ENCODE data around the gene ZNF516. TPM values are rescaled to one million over a fixed set of nuclear protein-coding genes. Genes with fewer than 3 reads are reported as not detected.

Gene ZNF516
- total RNA-seq, 1 donor from 2014 or later, result 48.5 TPM

- no peak for DNase-seq (ENCODE audit: low spot score)
Measured at GRCh38 chr18:76422121-76422520, 72.9 kb downstream of the ZNF516 start.

GRCh38 chr18:76421685-76422078 is 73.4 kb downstream of the ZNF516 start:
- no peak for DNase-seq (ENCODE audit: low spot score)

- no peak for DNase-seq (ENCODE audit: low spot score)
Measured at GRCh38 chr18:76420898-76421684, 74.0 kb downstream of the ZNF516 start.

- DNase-seq (ENCODE audit: low spot score), result no peak
Measured at GRCh38 chr18:76419811-76420210, 75.2 kb downstream of the ZNF516 start.

GRCh38 chr18:76416911-76417310 is 78.1 kb downstream of the ZNF516 start:
- no peak for DNase-seq (ENCODE audit: low spot score)

GRCh38 chr18:76414936-76415621 is 80.0 kb downstream of the ZNF516 start:
- no peak for DNase-seq (ENCODE audit: low spot score)

GRCh38 chr18:76412818-76413565 is 82.0 kb downstream of the ZNF516 start:
- DNase-seq (ENCODE audit: low spot score), result no peak

GRCh38 chr18:76412010-76412817 is 82.8 kb downstream of the ZNF516 start:
- DNase-seq (ENCODE audit: low spot score), result no peak

GRCh38 chr18:76410660-76411417 is 84.2 kb downstream of the ZNF516 start:
- DNase-seq (ENCODE audit: low spot score), result no peak

GRCh38 chr18:76410033-76410432 is 85.0 kb downstream of the ZNF516 start:
- DNase-seq (ENCODE audit: low spot score), result no peak

- no peak for DNase-seq (ENCODE audit: low spot score)
Measured at GRCh38 chr18:76408480-76409067, 86.5 kb downstream of the ZNF516 start.

GRCh38 chr18:76407681-76408080 is 87.4 kb downstream of the ZNF516 start:
- no peak for DNase-seq (ENCODE audit: low spot score)

- DNase-seq (ENCODE audit: low spot score), result no peak
Measured at GRCh38 chr18:76406791-76407190, 88.3 kb downstream of the ZNF516 start.

- no peak for DNase-seq (ENCODE audit: low spot score)
Measured at GRCh38 chr18:76405681-76406356, 89.2 kb downstream of the ZNF516 start.

- no peak for DNase-seq (ENCODE audit: low spot score)
Measured at GRCh38 chr18:76405280-76405679, 89.8 kb downstream of the ZNF516 start.

GRCh38 chr18:76404345-76404831 is 90.7 kb downstream of the ZNF516 start:
- DNase-seq (ENCODE audit: low spot score), result no peak

- no peak for DNase-seq (ENCODE audit: low spot score)
Measured at GRCh38 chr18:76402026-76402990, 92.7 kb downstream of the ZNF516 start.

GRCh38 chr18:76401498-76401897 is 93.5 kb downstream of the ZNF516 start:
- no peak for DNase-seq (ENCODE audit: low spot score)

Data from mucosa of gallbladder (tissue), 1 donor.